Endothelial cell of umbilical vein (primary cell): Measurements from ENCODE around the gene RRM2.

Experiments
- POLR2A ChIP-seq: IDR thresholded peaks from 2 replicates; pipeline ENCODE4 v1.6.1; 2012; ENCODE audit warnings: low read depth, mild to moderate bottlenecking, control low read depth, low read length
- POLR2AphosphoS5 ChIP-seq: IDR thresholded peaks from 2 replicates; pipeline ENCODE4 v1.6.1; 2012; ENCODE audit warnings: low read depth, mild to moderate bottlenecking, control low read depth, low read length, moderate library complexity; ENCODE audit not compliant: insufficient read depth

GRCh38 chr2:10086950-10087349 is 35.6 kb upstream of the RRM2 start:
- no peak for TF ChIP-seq POLR2A
- TF ChIP-seq POLR2AphosphoS5, result no peak
